ENCODE results near the gene FRMD8. TPM values are rescaled to one million over a fixed set of nuclear protein-coding genes. Genes with fewer than 3 reads are reported as not detected.

Gene FRMD8
- total RNA-seq, 1 donor = 42.7 TPM

- TF ChIP-seq, protein P1, sequence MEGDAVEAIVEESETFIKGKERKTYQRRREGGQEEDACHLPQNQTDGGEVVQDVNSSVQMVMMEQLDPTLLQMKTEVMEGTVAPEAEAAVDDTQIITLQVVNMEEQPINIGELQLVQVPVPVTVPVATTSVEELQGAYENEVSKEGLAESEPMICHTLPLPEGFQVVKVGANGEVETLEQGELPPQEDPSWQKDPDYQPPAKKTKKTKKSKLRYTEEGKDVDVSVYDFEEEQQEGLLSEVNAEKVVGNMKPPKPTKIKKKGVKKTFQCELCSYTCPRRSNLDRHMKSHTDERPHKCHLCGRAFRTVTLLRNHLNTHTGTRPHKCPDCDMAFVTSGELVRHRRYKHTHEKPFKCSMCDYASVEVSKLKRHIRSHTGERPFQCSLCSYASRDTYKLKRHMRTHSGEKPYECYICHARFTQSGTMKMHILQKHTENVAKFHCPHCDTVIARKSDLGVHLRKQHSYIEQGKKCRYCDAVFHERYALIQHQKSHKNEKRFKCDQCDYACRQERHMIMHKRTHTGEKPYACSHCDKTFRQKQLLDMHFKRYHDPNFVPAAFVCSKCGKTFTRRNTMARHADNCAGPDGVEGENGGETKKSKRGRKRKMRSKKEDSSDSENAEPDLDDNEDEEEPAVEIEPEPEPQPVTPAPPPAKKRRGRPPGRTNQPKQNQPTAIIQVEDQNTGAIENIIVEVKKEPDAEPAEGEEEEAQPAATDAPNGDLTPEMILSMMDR (IDR thresholded peaks at IDR 0.05; ENCODE audit: insufficient read depth, low read length) = no peak
- DNase-seq (ENCODE audit: low read depth) = no peak
- H3K4me3 ChIP-seq (ENCODE audit: low read depth, low read length) = no peak overlapping the region
These were observed 2.7 kb upstream of the FRMD8 start for GRCh38 chr11:65383778-65384177.

DNA sequence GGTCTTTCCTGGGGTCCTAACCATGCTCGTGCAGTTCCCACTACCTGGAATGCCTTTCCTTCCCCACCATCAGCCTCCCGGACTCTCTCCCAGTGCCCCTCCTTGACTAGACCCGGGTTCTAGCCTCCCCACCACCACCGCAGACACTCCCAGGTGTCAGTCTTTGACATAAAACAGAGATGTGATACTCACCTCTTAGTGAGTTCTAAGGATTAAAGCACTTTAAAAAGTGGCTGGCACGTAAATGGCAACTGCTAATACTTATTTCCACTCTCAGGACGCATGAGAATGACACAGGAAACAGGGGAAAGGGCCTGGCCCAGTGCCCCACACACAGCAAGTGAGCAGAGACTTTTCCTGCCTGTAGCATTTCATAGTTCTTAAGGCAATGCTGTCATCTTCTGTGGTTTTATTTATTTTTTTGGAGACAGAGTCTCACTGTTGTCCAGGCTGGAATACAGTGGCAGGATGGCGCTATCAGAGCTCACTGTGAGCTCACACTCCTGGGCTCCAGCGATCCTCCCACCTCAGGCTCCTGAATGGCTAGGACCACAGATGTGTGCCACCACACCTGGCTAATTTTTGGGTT lies 2.0 kb upstream of the FRMD8 start:
- DNase-seq (ENCODE audit: low read depth) = peak; percentile 14
- no peak overlapping the region for H3K4me3 ChIP-seq (ENCODE audit: low read depth, low read length)
- TF ChIP-seq, protein P1 (IDR thresholded peaks at IDR 0.05; ENCODE audit: insufficient read depth, low read length) = no peak

DNA sequence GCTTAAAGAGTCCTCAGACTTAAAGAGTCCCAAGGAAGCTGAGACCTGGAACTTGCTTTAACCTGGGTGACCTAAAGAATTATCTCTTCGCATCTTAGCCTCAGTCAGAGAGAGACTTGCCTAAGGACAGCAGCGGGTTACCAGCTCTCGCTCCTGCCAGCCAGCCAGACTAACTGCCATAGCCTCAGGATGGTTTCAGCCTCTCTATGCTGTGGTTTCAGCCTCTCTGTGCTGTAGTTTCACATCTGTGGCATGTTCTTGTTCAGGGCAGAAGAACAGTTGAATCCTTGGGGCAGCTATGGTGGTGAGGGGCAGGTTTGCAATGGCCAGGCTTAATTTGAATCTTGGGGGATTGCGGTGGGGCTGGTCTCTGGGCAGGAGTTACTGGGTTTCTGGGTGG lies 2.3 kb downstream of the FRMD8 start:
- no peak for DNase-seq (ENCODE audit: low read depth)
- H3K4me3 ChIP-seq (ENCODE audit: low read depth, low read length) = peak overlapping the region; percentile 33
- TF ChIP-seq, protein P1 (IDR thresholded peaks at IDR 0.05; ENCODE audit: insufficient read depth, low read length) = no peak

DNA sequence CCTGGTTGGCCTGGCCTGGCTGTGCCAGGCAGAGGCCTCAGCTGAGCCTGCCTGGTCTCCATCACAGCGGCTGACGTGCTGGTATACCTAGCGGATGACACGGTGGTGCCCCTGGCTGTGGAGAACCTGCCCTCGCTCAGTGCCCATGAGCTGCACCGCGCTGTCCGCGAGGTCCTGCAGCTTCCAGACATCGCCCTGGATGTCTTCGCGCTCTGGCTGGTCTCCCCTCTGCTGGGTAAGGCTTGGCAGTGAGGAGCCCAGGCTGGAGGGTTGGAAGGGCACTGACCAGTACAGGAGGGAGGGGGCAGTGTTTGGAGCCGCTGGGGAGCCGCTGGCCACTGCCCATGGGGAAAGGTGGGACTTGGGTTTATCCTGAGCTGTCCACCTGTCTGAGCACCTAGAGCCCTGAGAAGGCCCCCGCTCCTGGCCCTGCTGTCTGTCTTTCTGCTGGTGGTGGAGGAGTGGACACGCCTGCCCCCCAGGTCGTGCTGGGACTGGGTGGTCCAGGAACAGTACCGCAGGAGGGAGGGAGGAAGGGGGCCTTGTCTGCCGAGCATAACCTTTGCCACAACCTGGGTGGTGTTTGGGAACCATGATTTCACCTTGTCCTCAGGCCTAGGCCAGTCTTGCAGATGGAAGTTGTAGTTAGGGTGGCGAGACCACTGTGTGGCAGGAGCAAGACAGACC lies 3.0 kb downstream of the FRMD8 start:
- no peak for DNase-seq (ENCODE audit: low read depth)
- H3K4me3 ChIP-seq (ENCODE audit: low read depth, low read length) = peak overlapping the region; percentile 5
- TF ChIP-seq, protein P1 (IDR thresholded peaks at IDR 0.05; ENCODE audit: insufficient read depth, low read length) = no peak

- DNase-seq (ENCODE audit: low read depth) = no peak
- H3K4me3 ChIP-seq (ENCODE audit: low read depth, low read length) = peak overlapping the region; percentile 13
- TF ChIP-seq, protein P1 (IDR thresholded peaks at IDR 0.05; ENCODE audit: insufficient read depth, low read length) = no peak
These were observed 3.9 kb downstream of the FRMD8 start for GRCh38 chr11:65390099-65390941.

DNA sequence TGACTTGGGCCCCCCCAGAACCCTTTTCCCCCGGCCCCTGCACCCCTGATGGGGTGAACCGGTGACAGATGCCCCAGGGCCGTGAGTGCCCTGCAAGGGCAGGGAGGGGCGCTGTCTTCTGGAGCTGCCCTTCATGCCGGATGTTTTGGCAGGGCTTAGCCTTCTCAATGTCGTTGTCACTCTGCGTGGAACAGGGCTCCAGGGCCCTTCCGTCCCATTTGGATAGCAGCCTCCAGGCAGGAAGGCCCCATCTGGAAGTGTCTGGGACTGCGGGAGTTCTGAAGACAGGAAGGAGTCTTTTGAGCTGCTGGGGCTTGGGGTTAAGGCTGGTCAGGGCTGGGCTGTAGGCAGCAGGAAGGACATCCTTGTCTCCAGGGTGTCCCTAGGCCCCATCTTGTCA lies 4.6 kb downstream of the FRMD8 start:
- no peak for DNase-seq (ENCODE audit: low read depth)
- TF ChIP-seq, protein P1 (IDR thresholded peaks at IDR 0.05; ENCODE audit: insufficient read depth, low read length) = no peak
- no peak overlapping the region for H3K4me3 ChIP-seq (ENCODE audit: low read depth, low read length)
